ENCODE results near the gene DBNDD1.
"Not testable (repeated sequence)": the region's sequence is repeated elsewhere in the genome, so short reads cannot be mapped to it uniquely, and the experiment has no call there.

DBNDD1 gene

GRCh38 chr16:90011508-90011819 is 7.8 kb downstream of the DBNDD1 start:
- no peak for DNase-seq

- DNase-seq, result no peak
Observed at GRCh38 chr16:90010676-90011507, 8.4 kb downstream of the DBNDD1 start.

GRCh38 chr16:90009172-90009899 is 9.9 kb downstream of the DBNDD1 start:
- no peak for DNase-seq

GRCh38 chr16:90008708-90009145 is 10.5 kb downstream of the DBNDD1 start:
- DNase-seq, result no peak

GRCh38 chr16:90007635-90008234 is 11.5 kb downstream of the DBNDD1 start:
- DNase-seq, result not testable (repeated sequence)

- DNase-seq, result no peak
Observed at GRCh38 chr16:90007015-90007414, 12.2 kb downstream of the DBNDD1 start.

GRCh38 chr16:90005956-90006663 is 13.1 kb downstream of the DBNDD1 start:
- no peak for DNase-seq

GRCh38 chr16:90004577-90004976 is 14.7 kb downstream of the DBNDD1 start:
- no peak for DNase-seq

GRCh38 chr16:90002759-90003158 is 16.5 kb downstream of the DBNDD1 start:
- no peak for DNase-seq

GRCh38 chr16:90001761-90002503 is 17.3 kb downstream of the DBNDD1 start:
- DNase-seq, result no peak

- DNase-seq, result no peak
Observed at GRCh38 chr16:90000733-90001427, 18.4 kb downstream of the DBNDD1 start.

GRCh38 chr16:89999831-90000574 is 19.3 kb downstream of the DBNDD1 start:
- no peak for DNase-seq

GRCh38 chr16:89996178-89996489 is 23.1 kb downstream of the DBNDD1 start:
- no peak for DNase-seq

- DNase-seq, result peak; percentile 71
Observed at GRCh38 chr16:89995475-89996177, 23.6 kb downstream of the DBNDD1 start.

- peak; percentile 77 for DNase-seq
Observed at GRCh38 chr16:89994721-89995474, 24.4 kb downstream of the DBNDD1 start.

GRCh38 chr16:89994389-89994720 is 24.9 kb downstream of the DBNDD1 start:
- no peak for DNase-seq

- no peak for DNase-seq
Observed at GRCh38 chr16:89993971-89994370, 25.3 kb downstream of the DBNDD1 start.

- no peak for DNase-seq
Observed at GRCh38 chr16:89993377-89993776, 25.9 kb downstream of the DBNDD1 start.

GRCh38 chr16:89990799-89991198 is 28.5 kb downstream of the DBNDD1 start:
- DNase-seq, result no peak

GRCh38 chr16:89988951-89989350 is 30.3 kb downstream of the DBNDD1 start:
- no peak for DNase-seq

Measured in fibroblast of skin of back (primary cell).